Glutamatergic neuron (in vitro differentiated cells): ENCODE data around the gene GFM2. TPM values are rescaled to one million over a fixed set of nuclear protein-coding genes. Genes with fewer than 3 reads are reported as not detected.

Source experiments
- DNase-seq: peaks from one replicate; pipeline ENCODE4 v3.0.0; 2022
- H3K27ac Mint-ChIP-seq: one replicate; pipeline ENCODE4 v1.8.0; 2020; ENCODE audit warnings: mild to moderate bottlenecking, mixed read lengths, inconsistent platforms; ENCODE audit not compliant: unreplicated experiment
- H3K27me3 Mint-ChIP-seq: one replicate; pipeline ENCODE4 v1.8.0; 2020; ENCODE audit warnings: mild to moderate bottlenecking, moderate library complexity, mixed read lengths, inconsistent platforms; ENCODE audit not compliant: unreplicated experiment
- H3K36me3 Mint-ChIP-seq: one replicate; pipeline ENCODE4 v1.8.0; 2020; ENCODE audit warnings: mild to moderate bottlenecking, mixed read lengths, inconsistent platforms; ENCODE audit not compliant: unreplicated experiment
- H3K4me1 Mint-ChIP-seq: one replicate; pipeline ENCODE4 v1.8.0; 2020; ENCODE audit warnings: mild to moderate bottlenecking, low read depth, mixed read lengths, inconsistent platforms; ENCODE audit not compliant: unreplicated experiment
- H3K4me3 Mint-ChIP-seq: one replicate; pipeline ENCODE4 v1.8.0; 2020; ENCODE audit warnings: mild to moderate bottlenecking, mixed read lengths, inconsistent platforms; ENCODE audit not compliant: unreplicated experiment
- H3K9me3 Mint-ChIP-seq: one replicate; pipeline ENCODE4 v1.8.0; 2020; ENCODE audit warnings: mild to moderate bottlenecking, moderate library complexity, mixed read lengths, inconsistent platforms; ENCODE audit not compliant: unreplicated experiment
- CTCF ChIP-seq: fragments of 200-600 bp; sonication (generic); IDR thresholded peaks from one replicate; pipeline ENCODE4 v1.5.0; 2021; ENCODE audit not compliant: partially characterized antibody, unreplicated experiment
- total RNA-seq: library from RNA; stranded (reverse); fragmentation: NEBNext Ultra II Directional; extraction: Animal tissue kit (Norgen Biotek cat#: 25700); gene quantifications from one replicate; pipeline ENCODE4 v1.2.1, GENCODE V29; 2021; ENCODE audit not compliant: unreplicated experiment

The GFM2 gene
- total RNA-seq, 1 donor from 2014 or later: 44.8 TPM

GRCh38 chr5:74673011-74673790, 93.7 kb downstream of the GFM2 start:
- DNase-seq: no peak
- H3K27me3 Mint-ChIP-seq: peaks cover 5% of the 10 kb centered on the region
- H3K36me3 Mint-ChIP-seq: no peaks in the 10 kb centered on the region
- H3K4me3 Mint-ChIP-seq: no peak overlapping the region
- peaks cover 2% of the 10 kb centered on the region for H3K9me3 Mint-ChIP-seq
- peaks cover 9% of the 10 kb centered on the region for H3K4me1 Mint-ChIP-seq
- TF ChIP-seq CTCF: no peak
- H3K27ac Mint-ChIP-seq: no peak overlapping the region

- Mint-ChIP-seq H3K27me3 (peaks cover 5% of the 10 kb centered on the region), H3K4me1 (peaks cover 9% of the 10 kb centered on the region), H3K36me3 (no peaks in the 10 kb centered on the region), H3K9me3 (peaks cover 2% of the 10 kb centered on the region), H3K4me3 (no peak overlapping the region), H3K27ac (no peak overlapping the region)
- DNase-seq: no peak
- TF ChIP-seq CTCF: no peak
These were observed 94.6 kb downstream of the GFM2 start for GRCh38 chr5:74672215-74672877.

Other genes with a start within 250 kb of the GFM2 start
- 302 TPM for gene ENC1, start 126.4 kb downstream of the GFM2 start, total RNA-seq
- 13.5 TPM for gene HEXB, start 81.9 kb downstream of the GFM2 start, total RNA-seq
- gene NSA2, start 132 bp upstream of the GFM2 start, total RNA-seq: 43.9 TPM
- 9.5 TPM for gene FAM169A, start 99.3 kb upstream of the GFM2 start, total RNA-seq